Heart left ventricle (tissue), 16 donors: ENCODE results near the gene ADRA2B. TPM values are rescaled to one million over a fixed set of nuclear protein-coding genes. Genes with fewer than 3 reads are reported as not detected.
A peak's percentile ranks its signal among the peaks of the same experiment; 100 is the strongest.

Experiments used
- ATAC-seq, 4 donors: fragments of 200-7000 bp; cut with Tn5 transposase; one replicate each; pipeline ENCODE4 v1.9.1; 2020 to 2022; ENCODE audit warnings: moderate library complexity in 4 of 4, mild to moderate bottlenecking in 3 of 4, moderate number of reproducible peaks in 1 of 4
- DNase-seq, 5 donors: peaks; one replicate each; pipeline ENCODE4 v3.0.0-alpha.2; 2020
- H3K27ac ChIP-seq, 12 donors: fragments of 200-600 bp; sonication (generic) in 4 of 12; one replicate each; pipeline versions ENCODE4 v1.5.0 to v1.8.0; 2016 to 2022; ENCODE audit warnings: mild to moderate bottlenecking in 2 of 12
- H3K27me3 ChIP-seq, 9 donors: fragments of 200-600 bp; sonication (generic) in 2 of 9; one replicate each; pipeline versions ENCODE4 v1.5.1 to v1.8.0; 2016 to 2022; ENCODE audit warnings: mild to moderate bottlenecking in 3 of 9
- H3K36me3 ChIP-seq, 9 donors: fragments of 200-600 bp; sonication (generic) in 2 of 9; one replicate each; pipeline versions ENCODE4 v1.5.0 to v1.8.0; 2018 to 2022; ENCODE audit warnings: mild to moderate bottlenecking in 2 of 9
- H3K4me1 ChIP-seq, 12 donors: fragments of 200-600 bp; sonication (generic) in 4 of 12; one replicate each; pipeline versions ENCODE4 v1.5.0 to v1.8.0; 2016 to 2022; ENCODE audit warnings: mild to moderate bottlenecking in 3 of 12
- H3K4me3 ChIP-seq, 12 donors: fragments of 200-600 bp; sonication (generic) in 4 of 12; one replicate each; pipeline versions ENCODE4 v1.5.0 to v1.8.0; 2017 to 2022; ENCODE audit warnings: mild to moderate bottlenecking in 9 of 12, moderate library complexity in 4 of 12
- H3K9me3 ChIP-seq, 12 donors: fragments of 200-600 bp; sonication (generic) in 4 of 12; one replicate each; pipeline versions ENCODE4 v1.5.0 to v1.8.0; 2016 to 2022; ENCODE audit warnings: mild to moderate bottlenecking in 1 of 12
- POLR2A ChIP-seq, 2 donors: fragments of 450-650 bp; IDR thresholded peaks; one replicate each; pipeline ENCODE4 v1.6.1; 2017; ENCODE audit warnings: antibody characterized with exemption in 2 of 2, mild to moderate bottlenecking in 2 of 2, moderate library complexity in 2 of 2
- WGBS, 4 donors: extraction: QIAGEN DNeasy Blood & Tissue Kit in 2 of 4; methylation state at CpG; one replicate each; pipeline versions ENCODE4 v1.1.5 to v1.1.7; 2013 to 2018; 5-methylcytosine and 5-hydroxymethylcytosine counted together
- intact Hi-C, 10 donors: fragments of 100-400 bp; cut with DNase I; formaldehyde crosslinking; loops; one replicate each; pipeline versions ENCODE4 v1.11.1 to v1.14.2; 2022
- polyA plus RNA-seq, 2 donors: library from polyadenylated mRNA; stranded (reverse); fragments of 200-250 nt; gene quantifications; one replicate each; pipeline ENCODE4 v1.2.3, GENCODE V29; 2013
- total RNA-seq, 9 donors: library from RNA; depleted of rRNA in 2 of 9; stranded (reverse); fragments of >200 nt in 2 of 9; fragmentation: NEBNext Ultra II Directional in 3 of 9; extraction: Animal tissue kit (Norgen Biotek cat#: 25700) in 3 of 9; gene quantifications; one replicate each; pipeline versions ENCODE4 v1.1.0 to v1.2.4, GENCODE V29; 2016 to 2023
- TF ChIP-seq, protein P1 (sequence below), 12 donors: fragments of 200-600 bp; sonication (generic) in 4 of 12; IDR thresholded peaks; one replicate each; pipeline versions ENCODE4 v1.5.0 to v1.8.0; 2018 to 2022; ENCODE audit warnings: antibody characterized with exemption in 12 of 12, mild to moderate bottlenecking in 5 of 12
- donor health status: ischemic (EF 13 %, LVEDD 7.1; RV severe dilation, severe dysfunction).
- donor health status: healthy with polysubstance abuse.
- donor health status: DM: no; HTN: yes; CAD: no.
- donor health status: DM: no; HTN: no; CAD: no.
- donor health status: ischemic (EF 25% LVEDD 6.9; RV normal size, moderate dysfunction).
- donor health status: ischemic (EF 25% LVEDD 5.7; RV mildly dilated, moderate dysfunction).
- donor health status: healthy.
- donor health status: DM: yes; HTN: yes; CAD: no.
- donor health status: ischemic (EF 35%, LVEDD 5.7; RV mildly dilated, moderate dysfunction).
- donor health status: nonischemic (EF 11% LVEDD 7.7; RV severe dilation, severe dysfunction).
- donor health status: DM: yes; HTN: yes; CAD: no.
- donor health status: PGD.
- donor health status: ischemic (EF 29% LVEDD 5.4; RV normal size, mild dysfunction).
- donor health status: nonischemic (EF 23%, LVEDD 6.1; RV moderate dilation, normal function).

Gene ADRA2B
- total and polyA plus RNA-seq, 11 donors, result 1.5 to 6.1 (median 3.5) TPM

DNA sequence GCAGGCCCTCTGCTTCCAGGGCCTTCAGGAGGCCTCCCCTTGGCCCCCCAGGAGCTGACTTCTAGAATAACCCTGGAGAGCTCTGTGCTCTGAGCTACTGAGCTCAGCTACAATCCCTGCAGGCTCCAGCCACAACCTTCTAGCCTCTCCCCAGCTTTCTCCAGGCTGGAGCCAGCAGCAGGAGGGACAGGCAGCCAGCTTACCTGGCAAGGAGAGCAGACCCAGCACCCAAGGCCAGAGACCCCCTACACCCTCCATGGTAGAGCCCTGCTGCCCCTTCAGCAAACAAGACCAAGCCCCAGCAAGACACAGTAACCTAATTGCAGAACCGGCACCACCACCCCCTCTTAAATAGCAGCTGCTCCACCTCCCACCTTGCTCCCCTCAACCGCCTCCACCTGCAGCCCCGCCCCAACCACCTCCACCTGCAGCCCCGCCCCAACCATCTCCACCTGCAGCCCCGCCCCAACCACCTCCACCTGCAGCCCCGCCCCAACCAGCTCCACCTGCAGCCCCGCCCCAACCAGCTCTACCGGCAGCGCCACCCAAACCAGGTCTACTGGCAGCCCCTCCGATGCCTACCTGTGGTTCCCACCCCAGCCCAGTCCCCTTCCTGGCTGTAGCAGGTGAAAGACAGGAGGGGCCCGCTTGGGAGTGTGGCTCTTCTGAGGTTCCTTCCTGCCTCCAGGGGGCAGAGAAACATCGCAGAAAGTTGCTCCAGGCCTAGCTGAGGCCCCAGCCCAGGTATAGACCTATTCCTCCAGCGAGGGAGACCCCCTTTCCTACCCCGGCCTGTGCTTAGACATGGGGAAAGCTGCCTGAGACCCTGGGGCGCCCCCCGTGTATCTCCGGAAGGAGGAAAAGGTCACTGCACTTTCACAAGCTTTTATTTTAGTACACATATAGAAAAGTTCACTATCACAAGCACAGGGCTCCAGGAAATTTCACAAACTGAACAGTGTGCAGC is 22.1 kb upstream of the ADRA2B start, which contains the start of gene ASTL:
ASTL (minus strand) TSS at position 324 of the 967 bp plus-strand sequence; CDS start at position 258, 66 bp downstream.
- no peak within 1 kb of the TSS for H3K4me3 ChIP-seq
- ATAC-seq (peak; percentile 65 to 76 (median 68)), DNase-seq (peak in 3 of 5 donors; percentile 41 to 68 (median 47))
- intact Hi-C loops, result loop anchor here in 9 of 10 donors (2.0 to 10.0 kb wide), 11 partner anchors 34 to 369 kb away; partner anchors contain the start of genes NEURL3 (in 7 of the 9), TMEM127 (in 3 of the 9) and CIAO1 (in 2 of the 9)
- H3K27me3 ChIP-seq, result peaks cover 0 to 9% (median 0%) of the 10 kb centered on the region in 9 donors
- H3K9me3 ChIP-seq, result no peaks in the 10 kb centered on the region
- H3K4me1 ChIP-seq, result peaks cover 0 to 9% (median 0%) of the 10 kb centered on the region in 12 donors
- no peak for TF ChIP-seq POLR2A (IDR thresholded peaks at IDR 0.05)
- TF ChIP-seq, protein P1, sequence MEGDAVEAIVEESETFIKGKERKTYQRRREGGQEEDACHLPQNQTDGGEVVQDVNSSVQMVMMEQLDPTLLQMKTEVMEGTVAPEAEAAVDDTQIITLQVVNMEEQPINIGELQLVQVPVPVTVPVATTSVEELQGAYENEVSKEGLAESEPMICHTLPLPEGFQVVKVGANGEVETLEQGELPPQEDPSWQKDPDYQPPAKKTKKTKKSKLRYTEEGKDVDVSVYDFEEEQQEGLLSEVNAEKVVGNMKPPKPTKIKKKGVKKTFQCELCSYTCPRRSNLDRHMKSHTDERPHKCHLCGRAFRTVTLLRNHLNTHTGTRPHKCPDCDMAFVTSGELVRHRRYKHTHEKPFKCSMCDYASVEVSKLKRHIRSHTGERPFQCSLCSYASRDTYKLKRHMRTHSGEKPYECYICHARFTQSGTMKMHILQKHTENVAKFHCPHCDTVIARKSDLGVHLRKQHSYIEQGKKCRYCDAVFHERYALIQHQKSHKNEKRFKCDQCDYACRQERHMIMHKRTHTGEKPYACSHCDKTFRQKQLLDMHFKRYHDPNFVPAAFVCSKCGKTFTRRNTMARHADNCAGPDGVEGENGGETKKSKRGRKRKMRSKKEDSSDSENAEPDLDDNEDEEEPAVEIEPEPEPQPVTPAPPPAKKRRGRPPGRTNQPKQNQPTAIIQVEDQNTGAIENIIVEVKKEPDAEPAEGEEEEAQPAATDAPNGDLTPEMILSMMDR (IDR thresholded peaks at IDR 0.05), result peak; percentile 38 to 61 (median 50)
- no peak within 1 kb of the TSS for H3K27ac ChIP-seq
- H3K36me3 ChIP-seq, result peaks cover 0 to 5% (median 0%) of the 10 kb centered on the region in 9 donors
- 17 to 23% (median 19%) methylated on average over 16 to 17 of the region's 17 CpGs for WGBS, 4 donors

DNA sequence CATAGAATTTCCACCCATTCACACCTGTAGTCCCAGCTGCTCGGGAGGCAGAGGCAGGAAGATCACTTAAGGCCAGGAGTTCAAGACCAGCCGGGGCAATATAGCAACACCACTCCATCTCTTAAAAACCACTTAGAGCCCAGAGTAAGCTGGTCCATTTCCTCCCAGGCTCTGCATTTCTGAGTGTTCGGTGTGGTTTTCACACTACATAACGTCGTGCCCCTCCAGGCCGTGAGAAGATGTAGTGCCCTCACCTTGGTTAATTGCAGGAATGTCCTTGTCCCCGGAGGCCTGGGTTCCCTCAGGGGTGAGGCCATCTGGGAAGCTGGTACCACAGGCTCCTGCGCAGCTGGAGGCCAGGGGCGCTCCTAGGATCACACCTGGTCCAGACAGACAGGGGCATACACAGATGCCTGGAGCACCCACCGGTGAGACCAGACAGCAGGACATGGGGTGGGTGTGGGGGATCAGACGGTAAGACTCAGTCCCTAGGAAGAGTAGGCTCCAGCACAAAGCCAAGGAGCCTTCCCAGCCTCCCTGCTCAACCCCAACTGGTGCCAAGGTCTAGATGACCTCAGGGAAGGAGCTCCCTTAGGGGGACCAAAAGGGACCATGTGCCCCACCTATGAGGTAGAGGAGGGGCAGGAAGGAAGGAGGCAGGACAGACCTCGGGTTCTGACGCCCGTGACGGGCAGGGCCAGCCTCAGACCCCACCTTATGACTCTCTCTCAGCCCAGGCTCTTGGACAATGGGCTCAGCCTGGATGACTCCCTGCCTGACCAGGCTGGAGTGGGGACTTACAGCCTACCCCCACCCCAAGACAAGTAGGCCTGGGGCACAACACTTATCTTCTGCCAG is 21.2 kb upstream of the ADRA2B start:
- Histone ChIP-seq H3K27me3 (peaks cover 0 to 9% (median 0%) of the 10 kb centered on the region in 9 donors), H3K27ac (no peak overlapping the region), H3K36me3 (no peaks in the 10 kb centered on the region), H3K4me3 (no peak overlapping the region), H3K4me1 (peaks cover 0 to under 1% (median 0%) of the 10 kb centered on the region in 12 donors), H3K9me3 (no peaks in the 10 kb centered on the region)
- no peak for TF ChIP-seq POLR2A (IDR thresholded peaks at IDR 0.05)
- TF ChIP-seq, protein P1 (IDR thresholded peaks at IDR 0.05), result no peak
- ATAC-seq (no peak), DNase-seq (peak in 2 of 5 donors; percentile 9 to 32)
- 72 to 84% (median 82%) methylated on average over 15 of the region's 15 CpGs for WGBS, 4 donors
- intact Hi-C loops, result loop anchor here in 9 of 10 donors (2.0 to 10.0 kb wide), 11 partner anchors 35 to 370 kb away; partner anchors contain the start of genes NEURL3 (in 7 of the 9), TMEM127 (in 3 of the 9) and CIAO1 (in 2 of the 9)

DNA sequence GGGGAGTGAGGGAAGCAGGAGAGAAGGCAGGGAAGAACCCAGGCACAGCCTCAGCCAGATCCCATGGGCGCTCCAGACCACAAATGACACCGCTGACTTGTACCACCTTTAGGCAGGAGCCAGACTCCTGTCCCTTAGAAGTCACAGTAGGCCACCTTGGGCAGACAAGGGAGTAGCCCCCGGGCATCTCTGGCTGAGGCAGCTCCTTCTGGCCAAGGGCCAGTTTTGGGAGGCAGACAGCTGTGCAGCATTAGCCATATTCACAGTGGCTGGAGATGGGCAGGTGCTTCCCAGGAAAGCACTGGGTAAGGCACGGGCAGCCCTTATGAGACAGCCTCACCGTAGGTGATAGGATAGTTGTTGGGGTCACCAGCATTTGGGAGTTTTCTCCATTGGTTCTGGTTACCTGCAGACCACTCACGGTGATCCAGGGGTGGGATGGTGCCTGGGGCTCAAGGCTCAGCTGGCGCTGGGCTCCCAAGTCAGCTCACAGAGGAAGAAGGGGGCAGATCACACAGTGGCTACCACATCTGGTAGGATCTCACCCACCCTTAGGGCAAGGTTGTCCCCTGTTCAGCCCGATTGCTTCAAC is 19.9 kb upstream of the ADRA2B start:
- H3K9me3 ChIP-seq, result no peaks in the 10 kb centered on the region
- DNase-seq (peak in 1 of 5 donors; percentile 37), ATAC-seq (no peak)
- TF ChIP-seq, protein P1 (IDR thresholded peaks at IDR 0.05), result no peak
- no peak for TF ChIP-seq POLR2A (IDR thresholded peaks at IDR 0.05)
- no peak overlapping the region for H3K4me3 ChIP-seq
- H3K27me3 ChIP-seq, result peaks cover 0 to 9% (median 0%) of the 10 kb centered on the region in 9 donors
- H3K4me1 ChIP-seq, result no peaks in the 10 kb centered on the region
- H3K27ac ChIP-seq, result no peak overlapping the region
- intact Hi-C loops, result loop anchor here in 9 of 10 donors (5.0 to 10.0 kb wide), 9 partner anchors 36 to 371 kb away; partner anchors contain the start of genes NEURL3 (in 7 of the 9), CIAO1 (in 2 of the 9) and TMEM127 (in 2 of the 9)
- no peaks in the 10 kb centered on the region for H3K36me3 ChIP-seq
- WGBS, 4 donors, result 72 to 88% (median 82%) methylated on average over 8 of the region's 8 CpGs
